ENCODE measurements around the gene RGS7.

GRCh38 chr1:241024834-241025233 is 332.2 kb downstream of the RGS7 start:
- TF ChIP-seq EZH2 (IDR thresholded peaks at IDR 0.05; ENCODE audit: insufficient read depth, poor library complexity, severe bottlenecking) = no peak
- no peak for TF ChIP-seq EZH2phosphoT487 (IDR thresholded peaks at IDR 0.05; ENCODE audit: insufficient read depth, low read depth)

Data from GM23248 (cell line).